GM21825 (cell line): ENCODE results near the gene RADIL.

ENCODE experiments used
- ATAC-seq: cut with Tn5 transposase; IDR thresholded peaks from one replicate; pipeline ENCODE4 v1.9.1; 2021; ENCODE audit warnings: mild to moderate bottlenecking, moderate library complexity; ENCODE audit not compliant: unreplicated experiment

Gene RADIL

DNA sequence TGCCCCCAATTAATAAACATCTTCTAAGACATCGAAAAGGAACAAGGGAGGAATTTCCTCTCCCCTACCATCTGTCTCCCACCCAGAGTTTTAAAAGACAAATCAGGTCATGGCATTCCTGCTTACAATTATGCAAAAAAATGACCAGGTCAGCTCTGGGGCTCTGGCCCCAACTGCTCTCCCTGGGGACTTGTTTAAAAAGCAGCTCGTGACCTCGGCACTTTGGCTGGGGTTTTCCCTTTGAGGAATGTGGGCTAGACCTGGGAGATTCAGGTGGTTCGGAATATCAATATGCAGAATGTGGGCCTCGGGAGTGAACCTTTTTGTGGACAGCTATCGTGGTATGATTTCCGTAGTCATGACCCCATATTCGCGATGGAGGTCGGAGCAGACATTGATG, 648 bp upstream of the RADIL start:
- ATAC-seq: no peak

DNA sequence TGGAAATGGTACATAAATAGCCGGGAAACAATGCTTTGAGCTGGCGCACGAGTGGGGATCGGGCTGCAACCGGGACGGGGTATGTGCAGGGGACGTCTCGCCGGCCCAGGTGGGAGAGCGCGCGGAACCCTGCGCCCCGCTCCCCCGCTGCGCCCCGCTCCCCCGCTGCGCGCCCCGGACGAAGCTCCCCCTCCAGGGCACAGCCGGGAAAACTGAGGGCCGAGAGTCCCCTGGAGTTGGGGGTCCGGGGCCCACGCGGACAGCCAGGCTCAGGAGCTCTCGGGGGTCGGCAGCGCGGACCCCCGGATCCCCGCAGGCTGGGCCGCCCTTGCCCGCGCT, 514 bp downstream of the RADIL start:
- ATAC-seq: no peak

DNA sequence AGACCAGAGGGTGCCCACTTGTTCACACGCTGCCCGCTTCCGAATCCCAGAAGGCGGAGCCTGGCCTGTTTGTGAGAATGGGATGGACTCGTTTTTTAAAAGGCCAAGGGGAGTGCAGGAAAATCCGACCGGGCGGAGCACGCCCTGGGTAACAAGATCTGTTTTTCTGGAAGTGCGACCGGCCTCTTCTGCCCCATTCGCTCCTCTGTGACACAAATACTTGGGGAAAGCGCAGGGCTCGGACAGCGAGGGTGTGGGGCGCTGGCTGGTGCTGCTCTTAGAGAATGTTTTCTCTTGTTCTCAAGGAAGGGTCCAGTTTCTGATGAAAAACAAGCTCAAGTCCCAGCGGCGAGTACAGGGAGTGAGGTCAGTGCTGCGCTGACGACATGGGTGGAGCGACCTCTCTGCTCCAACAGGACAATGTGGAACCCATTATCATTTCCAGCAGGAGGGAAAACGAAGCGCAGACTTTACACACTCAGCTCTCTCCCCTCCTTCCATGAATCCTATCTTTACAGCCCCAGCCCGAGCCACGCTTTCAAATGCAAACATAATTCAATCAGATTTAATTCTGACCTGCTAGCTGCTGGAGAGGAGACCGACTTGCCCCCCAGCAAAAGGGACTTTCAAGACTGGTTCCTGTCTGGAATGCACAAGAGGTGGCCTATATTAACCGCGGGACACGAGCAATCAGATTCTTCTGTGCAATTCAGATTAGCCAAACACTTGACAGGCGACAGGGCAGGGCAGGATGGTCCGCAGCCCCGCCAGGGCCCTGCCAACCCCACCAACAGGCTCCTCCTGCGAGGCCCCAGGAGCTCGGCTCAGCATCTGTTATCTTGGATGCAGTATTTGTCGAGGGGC, 1.1 kb downstream of the RADIL start:
- ATAC-seq: no peak

DNA sequence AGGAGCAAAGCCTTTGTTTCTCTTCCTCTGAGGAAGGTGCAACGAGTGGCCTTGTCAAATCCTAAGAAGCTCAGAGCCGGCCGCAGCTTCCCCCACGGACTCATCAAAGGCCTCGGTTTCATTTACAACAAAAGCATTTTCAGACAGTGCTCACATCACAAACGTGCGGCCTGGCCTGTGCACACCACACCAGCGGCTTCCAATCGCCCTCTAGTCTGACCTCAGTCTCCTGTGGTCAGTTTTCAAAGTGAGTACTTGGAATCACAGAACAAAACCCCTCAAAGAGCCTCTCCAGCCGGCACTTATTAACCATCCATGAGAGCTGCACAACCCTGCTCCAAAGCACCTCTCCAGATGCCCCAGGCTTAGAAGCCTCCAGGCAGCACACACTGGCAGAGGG, 3.3 kb downstream of the RADIL start:
- ATAC-seq: no peak

DNA sequence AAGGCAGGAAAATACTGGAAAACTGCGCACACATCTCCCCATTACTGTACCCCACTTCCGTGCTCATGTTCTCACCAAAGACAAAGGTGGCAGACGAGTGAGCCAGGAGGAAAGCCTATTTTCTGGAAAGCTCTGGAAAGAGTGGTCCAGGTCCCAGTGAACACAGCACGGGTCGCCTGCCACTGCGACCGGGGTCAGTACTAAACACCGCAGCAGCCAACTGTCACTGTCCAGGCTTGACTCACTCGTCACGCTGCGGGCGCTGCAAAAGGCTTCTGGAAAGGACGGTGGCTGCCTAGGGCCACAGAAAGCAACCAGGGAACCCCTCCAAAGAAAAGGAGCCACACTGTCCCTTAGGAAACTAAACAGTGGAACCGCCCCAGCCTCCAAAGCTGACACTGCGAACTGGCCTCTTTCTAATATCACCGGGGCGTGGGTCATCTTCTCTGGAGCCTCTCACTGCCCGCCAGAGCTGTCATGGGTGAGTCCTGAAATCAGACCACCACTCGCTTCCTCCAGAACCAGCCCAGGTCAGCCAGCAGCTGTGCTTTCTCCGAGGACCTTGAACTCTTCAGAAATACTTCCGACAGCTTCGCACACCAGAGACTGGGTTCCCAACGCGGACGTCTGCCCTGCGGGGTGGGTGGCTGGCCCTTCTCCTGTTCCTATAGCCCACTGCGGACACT, 4.0 kb downstream of the RADIL start:
- no peak for ATAC-seq

DNA sequence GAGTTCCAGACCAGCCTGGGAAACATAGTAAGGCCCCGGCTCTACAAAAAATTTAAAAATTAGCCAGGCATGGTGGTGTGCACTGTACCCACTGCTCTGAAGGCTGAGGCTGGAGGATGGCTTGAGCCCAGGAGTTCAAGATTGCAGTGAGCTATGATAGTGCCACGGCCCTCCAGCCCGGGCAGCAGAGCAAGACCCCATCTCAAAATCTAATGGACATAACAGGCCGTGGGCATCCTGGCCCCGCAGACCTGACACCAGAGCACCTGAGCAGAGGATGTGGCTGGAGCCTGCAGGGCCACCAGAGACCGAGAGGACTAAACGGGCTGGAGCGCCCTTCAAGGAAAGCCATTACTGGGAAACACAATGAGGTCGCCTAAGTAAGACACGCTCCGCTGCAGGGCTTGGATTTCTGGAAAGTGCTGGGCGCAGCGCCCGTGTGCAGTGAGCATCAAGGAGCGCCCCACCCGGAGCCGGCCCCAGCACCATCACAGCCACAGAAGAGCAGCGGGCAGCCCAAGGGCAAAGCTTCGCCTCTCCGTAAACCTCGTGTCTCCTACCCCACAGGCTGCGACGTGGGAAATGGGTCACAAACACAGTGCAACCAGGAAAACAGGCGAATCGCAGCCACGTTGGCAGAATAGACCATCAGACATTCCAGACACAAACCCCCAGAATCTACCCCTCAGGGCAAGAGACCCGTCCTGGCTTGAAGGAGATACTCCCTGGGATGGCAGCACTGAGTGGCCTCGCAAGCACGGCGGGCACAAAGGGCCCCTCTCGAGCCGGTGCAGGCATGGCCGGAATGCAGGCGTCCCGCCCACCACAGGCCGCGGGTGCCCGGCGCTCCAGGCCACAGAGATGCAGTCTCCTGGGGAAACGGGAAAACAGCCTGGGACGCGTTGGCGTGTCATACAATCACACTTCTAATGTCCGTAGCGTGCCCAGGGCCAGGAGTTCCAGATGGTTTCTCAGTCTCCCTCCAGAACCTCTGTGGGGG, 4.9 kb downstream of the RADIL start:
- ATAC-seq: no peak

DNA sequence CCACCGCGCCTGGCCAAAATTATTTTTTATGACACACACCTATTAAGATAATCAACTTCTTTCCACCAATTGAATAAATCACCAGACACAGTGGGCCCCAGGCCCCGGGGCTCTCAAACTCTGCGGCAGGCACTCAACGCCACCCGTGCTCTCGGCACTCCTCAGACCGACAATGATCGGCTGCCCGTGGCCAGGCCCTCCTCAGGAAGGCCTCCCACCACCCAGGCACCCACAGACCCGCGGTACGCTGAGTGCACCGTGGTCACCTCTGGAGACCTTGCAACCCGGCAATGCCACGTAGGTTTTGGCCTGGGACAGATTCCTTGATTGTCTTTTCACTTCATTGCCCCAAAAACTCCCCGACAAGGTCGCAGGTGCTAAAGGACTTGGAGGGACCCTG, 6.9 kb downstream of the RADIL start:
- ATAC-seq: no peak

DNA sequence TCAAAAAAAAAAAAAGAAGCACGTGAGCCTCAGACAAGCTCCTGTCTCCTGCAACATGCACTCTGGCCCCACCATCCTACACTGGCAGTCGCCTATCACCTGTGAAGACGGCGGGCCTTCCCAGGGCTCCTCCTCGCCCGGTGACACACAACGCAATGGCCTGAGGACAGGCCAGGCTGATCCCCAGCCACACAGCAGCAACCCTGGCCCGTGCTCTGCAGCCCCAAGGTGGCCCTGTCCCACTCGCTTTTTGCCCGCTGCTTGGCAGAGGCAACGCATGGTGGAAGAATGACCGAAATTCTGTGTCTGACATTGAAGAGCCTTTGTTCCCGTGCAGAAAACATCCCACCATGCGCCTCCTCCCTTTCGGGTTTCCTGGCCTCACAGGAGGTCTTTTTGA, 8.1 kb downstream of the RADIL start:
- no peak for ATAC-seq

DNA sequence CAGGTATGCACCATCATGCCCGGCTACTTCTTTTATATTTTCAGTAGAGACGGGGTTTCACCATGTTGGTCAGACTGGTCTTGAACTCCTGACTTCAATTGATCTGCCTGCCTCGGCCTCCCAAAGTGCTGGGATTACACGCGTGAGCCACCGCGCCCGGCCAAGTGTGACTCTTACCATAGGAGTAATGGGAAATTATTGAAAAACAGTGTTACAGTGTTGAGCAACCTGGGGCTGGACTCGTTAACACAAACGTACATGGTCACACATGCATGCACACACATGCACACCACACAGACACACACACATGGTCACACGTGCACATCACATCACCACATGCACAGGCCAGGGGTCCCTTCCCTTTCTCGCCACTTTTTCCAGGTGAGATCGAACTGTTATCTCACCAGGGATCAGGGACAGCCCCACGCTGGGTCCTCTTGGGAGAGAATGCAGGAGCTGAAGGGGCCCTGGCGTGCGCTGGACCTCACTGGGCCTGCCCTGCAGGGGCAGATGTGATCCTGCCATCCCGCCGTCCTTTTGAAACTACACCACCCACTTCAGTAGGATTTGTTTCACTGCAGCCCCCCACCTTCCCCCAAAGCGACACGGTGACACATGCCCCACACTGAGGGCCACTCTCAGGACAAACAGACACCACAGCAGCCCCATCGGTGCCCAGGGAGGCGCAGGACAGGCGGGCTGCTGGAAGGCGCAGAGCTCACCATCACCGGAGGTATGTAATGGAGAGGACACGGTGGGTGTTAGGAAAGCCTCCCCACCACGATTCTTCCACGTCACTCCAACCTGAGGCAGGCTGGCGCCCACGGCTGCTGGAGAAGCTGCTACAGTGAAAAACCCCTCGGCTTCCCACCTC, 10.2 kb downstream of the RADIL start:
- ATAC-seq: no peak

DNA sequence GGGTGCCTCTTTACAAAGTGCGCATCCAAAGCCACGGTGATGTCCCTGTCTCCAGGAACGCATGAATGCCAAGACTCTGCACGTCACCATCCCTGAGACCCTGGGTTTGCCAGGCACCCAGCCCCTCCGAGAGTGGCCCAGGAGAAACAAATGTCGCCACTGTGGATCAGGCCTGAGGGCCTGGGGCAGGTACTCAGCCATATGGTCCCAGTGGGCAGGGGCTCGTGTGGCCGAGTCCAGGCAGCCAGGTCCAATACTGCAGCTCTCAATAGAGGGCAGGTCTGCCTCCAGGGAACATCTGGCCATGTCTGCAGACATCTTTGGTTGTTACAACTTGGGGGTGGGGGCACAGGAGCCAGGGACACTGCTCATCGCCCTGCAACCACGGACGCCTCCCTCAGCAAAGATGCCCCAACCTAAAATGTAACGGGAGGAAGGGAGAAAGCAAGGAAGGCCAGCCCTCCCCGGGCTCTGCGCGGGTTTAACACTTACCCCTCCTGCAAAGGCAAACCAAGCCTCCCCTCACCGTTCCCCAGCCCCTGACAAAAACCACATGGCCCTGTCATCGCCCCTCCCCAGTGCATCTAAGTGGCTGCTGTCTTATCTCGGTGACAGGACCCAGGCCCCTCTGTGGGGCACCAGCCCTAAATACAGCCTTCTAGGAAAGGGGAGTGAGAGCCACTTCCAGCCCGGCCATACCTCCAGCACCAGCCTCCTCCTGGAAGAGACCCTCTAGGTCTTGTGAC, 11.4 kb downstream of the RADIL start:
- no peak for ATAC-seq

DNA sequence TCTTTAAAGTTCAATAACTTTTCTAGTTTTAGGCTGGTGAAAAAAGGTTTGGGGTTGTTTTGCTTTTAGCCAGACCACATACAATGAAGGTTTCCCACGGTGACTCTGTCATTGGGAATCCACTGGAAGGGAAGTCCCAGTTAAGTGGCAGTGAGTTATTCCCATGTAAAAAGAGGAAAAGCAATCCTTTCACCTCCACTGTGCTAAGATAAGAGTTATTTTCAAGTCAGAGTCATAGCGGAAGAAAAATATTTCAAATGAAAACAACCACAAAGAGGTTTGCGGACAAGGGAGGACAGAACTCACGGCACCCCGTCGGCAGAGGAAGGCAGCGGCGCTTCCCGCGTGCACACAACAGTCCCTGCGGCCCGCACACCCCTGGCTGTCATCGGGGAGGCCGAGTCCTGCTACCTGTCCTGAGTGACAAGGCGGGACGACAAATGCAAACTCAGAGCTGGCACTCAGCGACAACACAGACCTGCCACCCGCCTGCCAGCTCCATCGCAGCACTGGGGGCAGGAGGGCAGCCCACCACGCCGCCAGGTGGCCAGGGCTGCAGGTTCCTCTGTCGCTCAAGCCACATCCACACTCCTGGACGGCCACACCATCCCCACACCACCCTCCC, 12.3 kb downstream of the RADIL start:
- ATAC-seq: no peak

DNA sequence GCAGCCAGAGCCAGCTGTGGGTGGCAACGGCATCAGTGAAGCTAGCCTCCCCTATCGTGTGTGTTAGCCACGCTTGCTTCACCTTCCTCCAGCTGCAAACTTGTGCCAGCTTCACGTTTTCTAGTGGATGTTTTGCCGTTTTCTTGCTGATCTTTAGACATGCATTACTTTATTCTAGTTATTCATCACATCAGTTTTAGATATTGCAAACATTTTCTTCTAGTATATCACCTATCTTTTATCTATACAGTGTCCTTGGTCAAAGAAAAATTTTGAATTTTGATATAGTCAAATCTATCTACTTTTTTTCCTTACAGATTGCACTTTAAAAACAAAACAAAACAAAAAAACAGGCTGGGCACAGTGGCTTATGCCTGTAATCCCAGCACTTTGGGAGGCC, 15.0 kb downstream of the RADIL start:
- no peak for ATAC-seq

DNA sequence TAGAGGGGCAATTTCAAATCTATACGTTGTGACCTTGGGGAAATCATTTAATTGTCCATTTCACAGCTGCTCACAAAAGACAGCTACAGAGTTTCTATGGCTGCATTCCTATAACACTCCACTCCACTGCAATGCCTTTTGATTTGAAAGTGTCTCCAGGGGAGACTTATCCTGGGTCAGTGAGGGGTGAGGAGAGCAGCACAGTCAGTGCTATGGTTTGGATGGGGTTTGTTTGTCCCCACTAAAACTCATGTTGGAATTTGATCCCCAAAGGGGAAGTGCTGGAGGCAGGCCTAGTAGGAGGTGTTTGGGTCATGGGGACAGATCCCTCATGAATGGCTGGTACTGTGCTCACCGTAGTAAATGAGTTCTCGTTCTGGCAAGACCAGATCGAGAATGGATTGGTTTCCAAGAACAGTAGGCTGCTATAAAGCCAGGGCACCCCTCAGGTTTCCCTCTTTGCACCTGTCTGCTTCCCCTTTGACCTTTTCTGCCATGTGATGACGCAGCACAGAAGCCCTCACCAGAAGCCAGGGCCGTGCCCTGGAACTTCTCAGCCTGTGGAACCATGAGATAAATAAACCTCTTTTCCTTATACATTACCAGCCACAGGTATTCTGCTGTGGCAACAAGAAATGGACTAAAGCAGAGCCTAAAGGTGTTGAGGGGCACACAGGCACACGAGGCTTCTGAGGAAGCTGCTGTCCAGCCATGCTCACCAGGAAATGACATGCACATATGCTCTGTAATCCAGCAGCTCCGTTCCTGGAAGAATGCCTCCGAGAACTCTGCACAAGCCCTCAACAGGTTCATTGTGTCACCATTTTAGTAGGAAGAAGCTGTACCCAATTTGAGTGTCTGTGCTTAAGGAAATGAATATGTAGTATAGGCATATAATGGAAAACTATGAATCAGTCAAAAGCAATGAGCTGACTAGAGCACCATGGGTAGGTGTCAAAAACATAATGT, 16.7 kb downstream of the RADIL start:
- no peak for ATAC-seq

DNA sequence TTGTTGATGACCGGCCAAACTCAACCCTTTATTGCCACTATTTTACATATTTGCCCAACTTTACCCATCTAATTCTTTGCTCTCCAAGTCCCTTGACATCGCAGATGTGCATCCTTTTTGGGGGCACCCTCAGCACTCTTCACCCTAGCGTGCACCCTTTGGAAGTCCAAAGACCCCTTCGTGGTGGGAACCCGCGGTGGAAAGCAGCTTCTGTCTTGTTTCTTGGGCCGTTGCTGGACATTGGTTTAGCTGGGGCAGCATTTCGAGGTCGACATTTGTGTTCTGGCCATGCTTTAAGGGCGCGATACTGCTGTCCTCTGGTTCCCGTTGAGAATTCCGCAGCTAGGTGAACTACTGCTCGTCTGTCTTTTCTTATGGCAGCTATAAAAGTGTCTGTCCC, 21.4 kb downstream of the RADIL start:
- ATAC-seq: no peak

DNA sequence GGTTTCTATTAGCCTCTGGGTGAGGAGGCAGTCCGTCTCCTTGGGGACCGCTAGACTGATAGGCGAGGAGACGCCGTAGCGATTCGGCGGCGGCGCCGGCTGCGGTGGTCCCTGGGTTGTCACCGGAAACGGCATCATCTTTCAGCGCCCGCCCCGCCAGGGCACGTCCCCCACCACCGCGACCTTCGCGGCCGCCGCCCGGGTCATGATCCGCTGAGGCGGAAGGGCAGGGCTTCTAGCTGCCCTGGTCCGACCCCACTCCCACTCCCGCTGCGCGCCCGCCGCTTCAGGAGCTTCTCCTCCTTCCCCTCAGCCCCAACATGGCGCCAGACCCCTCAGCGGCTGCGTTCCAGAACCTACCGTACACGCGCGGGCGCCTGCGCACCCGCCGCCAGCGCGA, 21.8 kb downstream of the RADIL start, which contains the start of gene PAPOLB:
Gene PAPOLB (minus strand): TSS at position 358 of the 400 bp plus-strand sequence. CDS start 220 bp downstream, at position 138.
- ATAC-seq: no peak

DNA sequence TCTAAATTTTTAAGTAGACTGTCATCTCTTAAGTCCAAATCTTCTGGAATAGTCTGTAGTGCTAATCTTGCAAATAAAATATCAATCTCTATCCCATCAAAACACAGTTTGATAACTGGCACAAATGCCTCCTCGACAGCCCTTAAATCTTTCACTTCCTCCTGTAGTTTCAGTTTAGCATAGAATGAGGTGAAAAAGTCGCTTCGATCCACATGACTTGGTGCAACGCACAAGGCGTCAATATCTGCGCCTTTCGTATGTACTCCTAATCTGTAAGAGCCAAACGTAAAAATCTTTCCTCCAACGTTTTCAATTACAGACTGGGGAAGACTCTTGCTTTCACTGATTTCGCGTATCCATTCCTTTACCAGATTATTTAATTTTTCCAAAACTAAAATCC, 22.3 kb downstream of the RADIL start:
- no peak for ATAC-seq

DNA sequence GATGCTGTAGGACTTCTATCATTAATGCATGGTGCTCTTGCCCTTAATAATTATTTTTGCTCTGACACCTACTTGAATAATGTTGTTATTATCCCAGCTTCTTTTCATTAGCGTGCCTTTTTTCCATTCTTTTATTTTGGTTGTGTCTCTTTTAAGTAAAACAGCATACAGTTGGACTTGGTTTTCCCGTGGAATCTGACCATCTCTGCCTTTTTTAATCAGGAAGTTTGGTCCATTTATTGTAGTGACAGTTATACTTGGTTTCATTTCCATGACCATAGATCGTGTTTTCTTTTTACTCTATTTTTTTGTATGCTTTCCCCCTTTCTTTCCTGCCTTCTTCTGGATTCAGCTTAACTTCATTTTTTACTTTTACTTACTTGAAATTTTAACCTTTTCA, 26.3 kb downstream of the RADIL start:
- no peak for ATAC-seq
